Stimulated activated CD8-positive, alpha-beta memory T cell treated with anti-CD3 and anti-CD28 coated beads, Interleukin-4, amount 100 ng/mL, for 24 hours (primary cell): ENCODE results near the gene SHISAL1.
A peak's percentile ranks its signal among the peaks of the same experiment; 100 is the strongest.

Source experiments
- DNase-seq: peaks from one replicate; pipeline ENCODE4 v3.0.0-alpha.2; 2020; ENCODE audit warnings: low read depth

The SHISAL1 gene

DNA sequence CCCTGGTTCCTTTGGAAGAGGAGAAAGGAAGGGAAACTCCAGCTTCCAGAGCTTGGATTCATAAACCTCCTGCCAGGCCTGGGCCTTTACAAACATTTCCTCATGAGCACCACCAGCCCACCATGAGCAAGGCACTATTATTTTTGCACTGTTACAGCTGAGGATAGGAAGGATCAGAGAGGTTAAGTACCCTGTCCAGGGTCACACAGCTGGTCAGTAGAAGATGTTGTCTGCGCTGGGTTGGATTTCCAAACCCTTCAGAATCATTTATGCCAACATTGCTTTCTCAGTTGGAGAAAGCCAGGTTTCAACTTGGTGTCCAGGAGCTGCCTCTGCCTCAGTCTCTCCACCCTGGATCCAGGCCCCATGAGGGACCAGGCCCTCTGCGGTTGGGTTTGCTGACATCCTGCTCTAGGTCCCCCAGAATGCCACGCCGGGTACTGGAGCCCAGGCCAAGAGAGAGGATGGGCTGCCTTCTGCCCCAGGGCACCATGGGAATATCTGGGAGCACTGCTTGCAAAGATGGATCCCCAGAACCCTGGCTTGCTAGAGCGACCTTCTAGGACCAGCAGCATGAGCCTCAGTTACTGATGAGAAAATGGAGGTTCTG lies 29.7 kb upstream of the SHISAL1 start:
- no peak for DNase-seq

- no peak for DNase-seq
These were observed 28.9 kb upstream of the SHISAL1 start for GRCh38 chr22:44341431-44342346.

DNA sequence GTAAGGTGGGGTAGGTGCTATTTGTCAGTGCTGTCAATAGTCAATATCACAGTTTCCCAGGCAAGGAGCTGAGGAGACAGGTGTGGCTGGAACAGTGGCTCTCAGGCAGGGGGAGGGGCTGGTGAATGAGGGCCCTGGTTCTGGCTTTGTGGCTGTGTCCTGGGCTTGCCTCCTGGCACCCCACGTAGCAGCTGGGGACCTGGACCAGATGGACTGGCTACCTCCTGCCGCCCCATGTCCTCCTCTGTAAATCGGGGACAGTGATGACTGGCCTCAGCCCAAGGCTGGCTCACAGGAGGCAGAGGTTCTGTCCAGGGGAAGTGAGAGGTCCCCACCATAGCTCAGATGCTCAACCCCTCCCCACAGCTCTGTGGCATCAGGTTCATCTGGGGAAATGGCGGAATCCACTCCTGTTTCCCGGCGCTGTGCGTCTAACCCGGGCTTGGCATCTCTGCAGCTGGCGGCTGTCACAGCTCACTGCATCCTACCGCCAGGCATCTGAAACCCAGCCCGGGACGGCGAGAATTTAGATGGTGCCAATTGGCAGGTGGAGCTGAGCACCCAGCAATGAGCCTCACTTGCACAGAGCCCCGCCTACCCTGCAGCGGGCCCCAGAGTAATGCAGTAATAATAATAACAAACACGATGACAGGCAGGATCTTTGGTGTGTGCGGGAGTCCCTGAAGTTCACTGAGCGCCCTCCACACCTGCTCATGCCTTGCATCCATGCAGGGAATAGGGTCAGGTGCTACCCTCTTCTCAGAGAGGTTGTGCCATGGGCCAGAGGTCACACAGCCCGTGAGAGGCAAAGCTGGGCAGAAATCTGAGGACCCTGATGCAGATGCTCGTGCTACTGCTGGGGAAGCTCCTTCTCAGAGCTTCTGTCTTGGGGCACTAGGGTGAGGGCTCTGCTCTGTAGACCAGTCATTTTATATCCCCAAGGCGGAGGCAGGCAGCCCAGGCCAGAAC lies 27.8 kb upstream of the SHISAL1 start:
- no peak for DNase-seq

GRCh38 chr22:44338906-44339305 lies 26.2 kb upstream of the SHISAL1 start:
- DNase-seq: no peak

DNA sequence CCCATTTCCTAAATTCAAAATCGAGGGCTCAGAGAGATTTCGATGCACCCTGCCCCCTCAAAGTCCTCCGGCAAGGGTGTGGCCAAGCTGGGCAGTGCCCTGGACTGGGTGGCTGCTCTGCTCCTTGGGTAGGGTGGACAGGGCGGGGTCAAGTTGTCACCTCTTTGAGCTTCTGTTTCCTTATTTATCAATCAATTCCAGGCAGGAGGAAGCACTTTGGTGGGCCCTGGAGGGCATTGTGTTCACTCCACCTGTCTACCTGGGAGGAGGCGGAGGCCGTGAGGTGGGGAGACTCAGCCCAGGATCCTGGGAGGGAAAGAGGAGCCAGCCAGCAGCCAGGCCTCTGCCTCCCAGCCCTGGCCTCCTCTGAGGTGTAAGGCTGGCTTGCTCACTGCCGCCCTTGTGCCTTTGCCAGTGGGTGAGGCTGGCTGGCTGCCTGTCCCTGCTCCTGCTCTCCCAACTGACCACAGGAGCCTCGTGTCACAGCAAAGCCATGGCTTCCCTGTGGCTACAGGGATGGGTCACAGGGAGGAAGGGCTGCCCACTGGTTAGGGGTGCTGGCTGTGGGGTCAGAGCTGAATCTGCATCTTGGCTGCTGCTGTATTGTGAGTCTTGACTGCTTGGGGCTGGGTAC lies 25.5 kb upstream of the SHISAL1 start:
- DNase-seq: no peak

DNA sequence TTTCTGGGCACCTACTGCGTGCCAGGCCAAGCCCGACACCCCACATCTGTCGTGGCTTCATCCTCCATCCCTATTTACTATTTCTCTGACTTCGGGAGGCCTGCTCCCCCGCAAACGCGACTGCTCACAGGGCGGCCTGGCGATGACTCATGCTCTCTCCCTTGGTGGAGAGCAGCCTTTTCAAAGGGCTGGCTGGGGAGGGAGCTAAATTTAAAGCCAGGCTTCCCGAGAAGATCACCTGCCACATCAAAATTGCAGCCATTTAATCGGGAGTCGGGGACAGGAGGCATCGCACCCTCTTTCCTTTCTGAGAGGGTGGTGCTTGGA lies 24.9 kb upstream of the SHISAL1 start:
- DNase-seq: no peak

DNA sequence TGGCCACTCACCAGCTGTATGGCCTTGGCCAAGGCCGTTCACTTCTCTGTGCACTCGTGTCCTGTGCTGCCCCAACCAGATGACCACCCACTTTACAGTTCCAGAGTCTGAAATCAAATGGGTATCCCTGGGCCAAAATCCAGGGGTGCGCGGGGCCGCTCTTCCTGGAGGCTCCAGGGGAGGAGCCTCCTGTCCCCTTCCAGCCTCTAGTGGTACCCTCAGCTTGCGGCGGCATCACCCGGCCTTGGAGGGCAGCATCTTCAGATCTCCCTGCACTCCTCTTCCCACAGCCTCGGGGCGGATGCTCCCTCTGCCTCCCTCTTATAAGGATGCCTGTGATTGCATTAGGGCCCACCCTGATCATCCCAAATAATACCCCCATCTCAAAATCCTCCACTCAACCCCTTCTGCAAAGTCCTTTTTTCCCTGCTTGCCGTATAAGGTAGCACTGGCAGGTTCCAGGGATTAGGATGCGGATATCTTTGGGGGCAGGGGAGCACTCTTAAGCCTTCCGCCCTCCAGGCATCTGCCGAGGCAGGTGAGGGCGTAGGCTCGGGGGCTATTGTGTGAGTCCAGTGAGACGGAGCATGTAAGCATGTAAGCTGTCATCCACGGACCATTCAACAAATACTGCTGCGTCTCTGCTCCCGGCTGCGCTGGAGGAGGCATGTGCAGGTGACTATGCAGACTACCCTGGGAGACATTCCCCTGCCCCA lies 24.4 kb upstream of the SHISAL1 start:
- DNase-seq: no peak

- DNase-seq: no peak
These were observed 23.4 kb upstream of the SHISAL1 start for GRCh38 chr22:44335903-44336803.

GRCh38 chr22:44335066-44335839 lies 22.5 kb upstream of the SHISAL1 start:
- DNase-seq: no peak

- DNase-seq: no peak
These were observed 21.3 kb upstream of the SHISAL1 start for GRCh38 chr22:44333847-44334635.

- no peak for DNase-seq
These were observed 20.2 kb upstream of the SHISAL1 start for GRCh38 chr22:44332946-44333345.

- DNase-seq: no peak
These were observed 19.3 kb upstream of the SHISAL1 start for GRCh38 chr22:44331881-44332714.

- no peak for DNase-seq
These were observed 18.3 kb upstream of the SHISAL1 start for GRCh38 chr22:44330744-44331660.

GRCh38 chr22:44330188-44330743 lies 17.5 kb upstream of the SHISAL1 start:
- no peak for DNase-seq

DNA sequence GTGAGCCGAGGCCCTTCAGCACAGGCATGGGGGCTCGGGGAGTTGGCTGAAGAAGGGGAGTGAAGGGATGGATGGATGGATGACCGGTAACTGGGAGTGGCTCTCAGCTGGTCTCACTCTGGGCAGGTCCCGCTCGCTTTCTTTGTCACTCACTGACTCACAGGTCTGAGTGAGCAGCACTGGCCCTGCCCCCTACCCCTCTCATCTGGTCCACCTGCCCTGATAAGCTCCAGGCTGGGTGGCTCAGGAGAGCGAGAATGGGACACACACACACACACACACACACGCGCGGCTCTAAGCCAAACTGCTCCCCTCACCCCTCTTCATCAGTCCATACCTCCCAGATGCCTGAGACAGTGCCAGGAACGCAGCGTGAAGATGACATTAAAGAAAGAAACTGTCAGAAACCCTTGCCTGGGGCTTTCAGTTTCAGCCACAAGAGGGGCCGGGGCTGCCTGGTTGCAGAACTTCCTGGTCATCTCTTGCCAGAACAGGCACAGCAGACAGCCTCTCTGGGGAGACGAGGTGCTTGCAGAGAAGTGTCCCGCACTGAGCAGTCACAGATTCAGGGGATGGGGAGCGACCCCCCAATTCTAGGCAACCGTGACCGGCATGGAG lies 16.5 kb upstream of the SHISAL1 start:
- DNase-seq: peak; percentile 18

DNA sequence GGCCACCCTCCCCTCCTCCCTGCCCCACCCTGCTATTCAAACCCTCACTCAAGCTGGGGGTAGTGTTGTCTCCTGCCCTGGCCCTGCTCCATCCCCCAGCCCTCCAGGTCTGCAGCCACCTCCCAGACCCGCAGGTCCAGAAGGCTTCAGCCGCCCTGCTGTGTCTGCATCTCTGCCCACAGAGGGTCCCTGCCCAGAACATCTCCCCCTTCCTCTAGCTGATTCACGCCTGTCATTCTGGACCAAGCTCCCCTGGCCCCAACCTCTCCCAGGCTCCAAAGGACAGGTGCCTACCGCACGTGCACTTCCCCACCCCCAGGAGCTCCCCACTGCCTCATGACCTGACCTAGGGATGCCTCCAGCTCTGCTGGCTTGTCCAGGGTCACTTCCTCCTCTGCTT lies 16.0 kb upstream of the SHISAL1 start:
- no peak for DNase-seq
